ENCODE measurements around the gene MRPS12.
"Not testable (repeated sequence)": the region's sequence is repeated elsewhere in the genome, so short reads cannot be mapped to it uniquely, and the experiment has no call there.

Gene MRPS12

DNA sequence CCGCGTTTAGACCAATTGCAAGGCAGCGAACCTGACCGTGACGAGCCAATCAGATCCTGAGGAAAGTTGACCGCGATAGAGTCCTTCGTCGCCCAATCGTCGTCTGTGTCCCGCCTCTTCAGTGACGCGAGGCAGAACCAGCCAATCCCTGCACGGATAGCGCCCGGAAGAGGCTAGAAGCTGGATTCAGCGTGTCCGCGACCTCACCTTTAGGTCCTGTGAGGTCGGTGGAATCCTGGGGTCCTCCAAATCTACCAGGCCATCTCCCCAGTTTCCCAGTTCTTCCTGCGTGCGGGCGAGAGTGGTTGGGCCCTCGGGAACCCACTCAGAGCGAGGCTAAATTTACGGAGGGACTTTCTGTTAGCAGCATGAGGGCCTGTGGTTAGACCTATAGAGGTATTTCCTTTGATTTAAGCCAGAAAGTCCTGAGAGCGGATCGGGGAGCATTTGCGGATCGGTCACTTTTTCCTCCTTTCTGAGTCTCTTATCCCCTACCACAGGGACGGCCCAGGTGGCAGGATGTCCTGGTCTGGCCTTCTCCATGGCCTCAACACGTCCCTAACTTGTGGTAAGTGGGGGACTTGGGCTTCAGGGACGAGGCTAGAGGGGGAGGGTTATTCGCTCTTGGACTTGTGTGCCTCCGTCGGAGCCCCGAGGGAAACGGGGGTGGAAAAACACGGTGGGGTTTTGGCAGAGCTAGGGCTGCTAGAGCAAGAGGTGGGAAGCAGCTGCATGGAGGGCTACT, at the start of gene MRPS12:
Gene MRPS12, plus strand, starts transcription at position 169 of the 745 bp plus-strand sequence. Its CDS starts 351 bp downstream, at position 520.
- peak; percentile 96 for DNase-seq

DNA sequence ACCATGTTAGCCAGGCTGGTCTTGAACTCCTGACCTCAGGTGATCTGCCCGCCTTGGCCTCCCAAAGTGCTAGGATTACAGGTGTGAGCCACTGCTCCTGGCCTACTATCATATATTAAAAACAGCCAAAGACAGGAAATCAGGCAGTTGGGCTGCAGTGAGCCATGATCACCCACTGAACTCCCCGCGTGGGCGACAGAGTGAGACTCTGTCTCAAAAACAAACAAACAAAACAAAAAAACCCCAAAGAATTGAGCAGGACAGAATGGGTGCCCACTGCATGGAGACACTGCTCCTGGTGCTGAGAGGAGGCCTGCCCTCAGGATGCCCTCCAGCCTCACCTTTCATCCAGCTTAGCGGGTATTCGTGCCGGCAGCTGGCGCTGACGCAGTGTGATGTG, 47.5 kb upstream of the MRPS12 start:
- no peak for DNase-seq

DNA sequence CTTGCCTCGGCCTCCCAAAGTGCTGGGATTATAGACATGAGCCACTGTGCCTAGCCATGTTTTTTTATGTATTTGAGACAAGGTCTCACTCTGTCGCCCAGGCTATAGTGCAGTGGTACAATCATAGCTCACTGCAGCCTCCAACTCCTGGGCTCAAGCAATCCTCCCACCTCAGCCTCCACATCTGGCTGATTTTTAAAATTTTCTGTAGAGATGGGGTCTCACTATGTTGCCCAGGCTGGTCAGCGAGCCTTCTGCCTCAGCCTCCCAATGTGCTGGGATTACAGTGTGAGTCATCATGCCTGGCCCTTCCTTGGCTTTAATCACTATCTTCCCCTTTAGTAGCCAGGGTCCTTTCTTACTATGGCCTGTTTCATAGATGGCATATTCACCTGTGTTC, 46.1 kb upstream of the MRPS12 start:
- DNase-seq = not testable (repeated sequence)

DNA sequence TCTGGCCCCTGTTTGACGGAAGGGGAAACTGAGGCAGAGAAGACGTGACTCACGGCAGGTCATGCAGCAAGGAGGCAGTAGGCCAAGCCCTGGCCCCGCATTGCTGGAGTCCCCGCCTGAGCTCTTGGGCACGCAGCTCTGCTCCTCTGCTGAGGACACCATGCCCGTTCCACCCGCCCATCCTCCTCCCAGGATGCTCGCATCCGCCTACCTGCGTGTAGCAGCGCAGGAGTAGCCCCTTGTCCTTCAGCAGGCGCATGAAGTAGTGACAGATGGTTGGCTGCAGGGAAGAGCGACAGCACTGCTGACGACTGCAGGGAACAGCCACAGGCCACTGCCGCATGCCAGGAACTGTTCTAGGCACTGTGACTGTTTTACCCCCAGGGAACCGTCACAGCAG, 41.9 kb upstream of the MRPS12 start:
- DNase-seq = no peak

DNA sequence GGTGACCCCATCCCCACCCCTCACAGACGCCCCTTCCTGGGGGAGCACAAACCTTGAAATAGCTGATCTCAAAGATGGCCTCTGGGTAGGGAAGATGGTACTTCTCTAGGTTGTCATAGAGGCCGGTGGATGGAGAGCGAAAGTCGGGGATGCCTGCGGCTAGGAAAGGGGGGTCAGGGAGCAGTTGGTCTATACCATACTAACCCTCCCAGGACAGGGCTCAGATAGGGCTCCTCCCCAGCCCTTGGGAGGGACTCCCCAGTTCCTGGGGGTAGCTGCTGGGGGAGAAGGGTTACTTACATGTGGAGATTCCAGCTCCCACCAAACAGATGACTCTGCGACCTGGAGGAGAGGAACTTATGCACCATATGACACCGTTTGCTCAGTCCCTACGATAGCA, 40.9 kb upstream of the MRPS12 start:
- no peak for DNase-seq

DNA sequence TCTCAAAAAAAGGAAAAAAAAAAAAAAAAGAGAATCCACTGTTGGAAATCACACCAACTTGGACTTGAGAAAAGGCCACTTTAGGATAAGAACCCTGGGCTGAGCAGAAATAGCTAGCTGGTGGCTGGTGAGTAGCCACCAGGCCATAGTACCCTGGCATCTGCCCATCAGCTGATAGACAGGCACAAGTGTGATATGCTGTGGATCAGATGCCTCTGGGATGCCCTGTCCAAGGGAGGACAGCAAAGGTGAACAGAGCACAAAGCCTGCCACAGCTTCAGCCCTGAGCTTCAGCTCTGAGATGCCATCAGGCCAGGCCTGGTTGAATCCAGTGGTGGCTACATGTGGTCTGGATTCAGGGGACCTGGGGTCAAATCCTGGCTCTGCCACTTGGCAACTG, 40.1 kb upstream of the MRPS12 start:
- DNase-seq = no peak

DNA sequence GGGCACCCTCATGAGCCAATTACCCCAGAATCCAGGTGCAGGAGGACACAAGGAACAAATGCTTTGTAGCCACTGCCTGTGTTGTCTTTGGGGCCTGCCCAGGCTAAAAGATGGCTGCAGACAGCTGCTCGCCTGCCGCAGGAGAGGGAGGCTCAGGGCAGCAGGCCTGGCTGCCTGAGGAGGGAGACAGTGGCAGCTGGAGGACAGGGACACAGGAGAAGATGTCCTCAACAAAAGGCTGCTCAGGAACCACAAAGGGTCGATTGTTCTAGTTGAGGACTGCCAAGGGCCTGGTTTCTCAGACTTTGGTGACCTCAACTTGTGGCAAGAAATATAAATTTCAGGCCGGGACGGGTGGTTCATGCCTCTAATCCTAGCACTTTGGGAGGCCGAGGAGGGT, 39.0 kb upstream of the MRPS12 start:
- DNase-seq = no peak

DNA sequence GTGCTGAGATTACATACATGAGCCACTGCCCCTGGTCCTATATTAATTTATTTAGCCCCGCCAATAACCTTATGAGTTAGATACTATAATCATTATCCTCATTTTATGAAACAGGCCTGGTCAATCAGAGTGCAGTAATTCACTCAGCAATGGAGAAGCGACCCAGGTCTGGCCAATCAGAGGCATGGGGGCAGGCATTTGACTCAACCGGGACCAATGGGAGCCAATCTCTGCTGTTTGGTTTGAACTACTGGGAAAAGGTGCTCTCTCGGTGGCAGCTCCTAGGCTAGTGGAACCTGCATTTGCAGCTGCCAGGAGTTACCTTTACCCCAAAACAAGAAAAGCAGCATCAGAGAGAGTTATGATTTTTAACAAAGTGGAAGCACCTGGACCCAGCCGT, 37.9 kb upstream of the MRPS12 start:
- DNase-seq = no peak

DNA sequence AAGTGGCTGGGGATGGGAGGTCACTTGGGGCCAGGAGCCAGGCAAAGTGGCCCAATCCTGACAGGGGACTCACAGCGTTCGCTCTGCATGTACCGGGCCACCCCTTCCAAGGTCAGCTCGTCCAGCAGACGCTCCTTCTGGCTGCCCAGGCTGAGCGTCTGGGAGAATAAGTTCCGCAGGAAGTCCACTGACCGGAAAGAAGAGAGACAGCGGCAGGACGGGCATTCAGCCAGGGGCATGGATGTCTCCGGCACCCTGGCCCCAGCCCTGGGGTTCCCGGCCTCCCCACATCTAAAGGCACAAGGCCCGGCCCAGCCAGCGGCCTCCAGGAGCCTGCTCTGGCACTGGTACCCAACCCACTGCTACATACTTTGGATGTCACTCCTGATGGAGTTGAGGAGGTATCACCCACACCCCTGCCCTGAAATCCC, 37.4 kb upstream of the MRPS12 start:
- DNase-seq = no peak

DNA sequence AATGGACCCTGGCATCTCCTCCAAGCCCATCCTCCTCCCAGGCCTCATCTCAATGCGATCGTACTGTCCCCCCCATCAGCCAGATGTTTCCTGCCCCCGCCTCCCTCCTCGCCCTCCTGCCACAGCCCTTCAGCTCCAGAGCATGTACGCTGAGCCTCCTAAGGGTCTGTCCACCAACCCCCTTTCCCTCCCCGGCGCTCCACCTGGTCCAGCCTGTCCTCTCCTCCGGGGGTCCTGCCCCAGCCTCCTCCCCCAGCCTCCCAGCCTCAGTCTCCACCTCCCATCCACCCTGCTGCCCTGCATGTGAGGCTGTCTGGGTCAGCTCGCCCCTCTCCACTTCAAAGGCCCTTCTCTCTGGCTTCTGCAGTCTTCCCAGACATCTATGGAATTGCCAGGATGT, 35.8 kb upstream of the MRPS12 start:
- no peak for DNase-seq

DNA sequence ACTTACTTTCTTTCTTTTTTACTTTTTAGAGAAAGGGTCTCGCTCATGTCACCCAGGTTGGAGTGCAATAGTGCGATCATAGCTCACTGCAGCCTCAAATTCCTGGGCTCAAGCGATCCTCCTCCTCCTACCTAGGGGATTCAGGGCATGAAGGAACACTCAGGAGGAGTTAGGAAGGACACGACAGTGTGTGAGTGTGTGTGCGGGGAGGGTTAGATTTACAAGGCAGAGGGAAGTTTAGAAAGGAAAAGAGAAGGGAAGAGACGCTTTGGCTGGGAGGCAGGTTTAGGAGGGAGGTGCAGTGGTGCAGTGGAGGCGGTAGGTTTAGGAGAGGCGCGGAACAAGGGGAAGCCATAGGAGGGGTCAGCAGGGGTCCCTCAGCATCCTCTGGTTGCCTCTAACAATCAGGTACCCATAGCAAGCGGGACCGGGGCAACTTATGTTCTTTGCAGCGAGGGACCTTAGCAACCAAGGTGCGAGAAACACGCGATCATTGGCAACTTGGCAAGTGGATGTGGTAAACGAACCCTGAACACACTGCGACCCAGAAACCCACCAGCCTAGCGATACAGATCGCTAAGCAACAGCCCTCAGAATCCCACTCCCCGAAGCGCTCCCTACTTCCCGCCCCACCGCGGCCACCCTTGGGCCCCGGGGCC, 31.8 kb upstream of the MRPS12 start:
- no peak for DNase-seq

DNA sequence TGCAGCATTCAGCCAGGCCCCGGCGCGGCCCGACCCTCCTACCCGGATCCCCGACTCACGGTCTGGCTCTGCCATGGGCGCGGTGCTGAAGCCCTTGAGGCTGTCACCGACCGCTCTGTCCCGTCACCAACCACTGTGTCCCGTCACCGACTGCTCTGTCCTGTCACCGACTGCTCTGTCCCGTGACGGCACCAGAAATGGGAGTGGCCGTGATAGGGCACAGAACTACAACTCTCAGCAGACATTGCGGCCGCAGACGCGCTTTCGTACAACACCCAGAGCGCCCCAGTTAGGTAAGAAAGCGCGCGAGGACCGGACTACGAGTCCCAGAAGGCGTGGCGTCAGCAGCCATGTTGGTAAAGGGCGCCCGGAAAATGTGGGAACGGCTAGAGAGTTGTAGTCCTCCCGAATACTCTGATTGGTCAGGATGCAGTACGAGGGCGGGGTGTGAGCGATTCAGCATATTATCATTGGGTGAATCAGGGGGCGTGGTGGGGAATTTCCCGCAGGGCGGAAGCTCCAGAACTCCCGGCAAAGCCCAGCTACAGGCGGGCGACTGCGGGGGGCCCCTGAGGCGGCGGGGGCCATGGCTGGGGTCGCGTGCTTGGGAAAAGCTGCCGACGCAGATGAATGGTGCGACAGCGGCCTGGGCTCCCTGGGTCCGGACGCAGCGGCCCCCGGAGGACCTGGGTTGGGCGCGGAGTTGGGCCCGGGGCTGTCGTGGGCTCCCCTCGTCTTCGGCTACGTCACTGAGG, 31.1 kb upstream of the MRPS12 start, which contains the start of the genes NFKBIB and SIRT2:
Gene NFKBIB, plus strand, starts transcription at position 523 of the 755 bp plus-strand sequence. Its CDS starts 64 bp downstream, at position 587.
Gene SIRT2, minus strand, starts transcription at position 172 of the 755 bp plus-strand sequence. Its CDS starts 97 bp downstream, at position 75.
- no peak for DNase-seq

DNA sequence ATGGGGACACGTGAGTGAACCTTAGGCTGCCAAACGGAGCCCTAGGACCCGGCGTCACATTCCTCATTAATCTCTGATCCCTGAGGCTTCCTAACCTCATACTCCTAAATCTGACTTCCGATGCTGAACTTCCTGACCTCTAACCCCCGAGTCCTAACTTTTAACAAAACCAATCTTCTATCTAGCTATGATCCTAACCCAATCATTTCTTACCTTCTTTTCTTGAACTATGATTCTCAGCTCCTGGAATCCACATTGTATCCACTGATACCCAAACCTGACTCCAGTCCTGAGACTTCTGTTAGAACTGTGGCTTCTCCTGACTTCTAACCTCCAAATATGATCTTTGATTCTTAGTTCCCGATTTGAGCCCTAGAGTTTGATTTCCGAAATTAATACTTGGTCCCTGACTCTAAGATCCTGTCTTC, 30.5 kb upstream of the MRPS12 start:
- no peak for DNase-seq

DNA sequence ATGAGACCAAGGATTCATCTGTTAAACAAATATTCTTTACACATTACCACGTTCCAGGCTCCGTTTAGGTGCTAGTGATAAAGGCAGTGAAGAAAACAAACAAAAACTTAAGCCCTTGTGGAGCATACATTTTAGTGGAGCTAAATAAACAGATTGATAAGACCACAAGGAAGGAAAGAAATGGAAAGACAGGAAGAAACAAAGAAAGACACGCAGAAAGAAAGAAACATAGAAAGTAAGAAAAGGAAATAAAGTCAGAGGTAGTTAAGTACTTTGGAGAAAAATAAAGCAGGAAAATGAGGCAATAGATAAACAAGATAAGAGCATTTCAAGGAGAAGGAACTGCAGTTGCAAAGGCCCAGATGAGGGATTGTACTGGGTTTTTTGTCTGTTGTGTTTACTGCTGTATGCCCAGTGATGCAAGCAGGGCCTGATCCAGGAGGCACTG, 30.0 kb upstream of the MRPS12 start:
- no peak for DNase-seq

DNA sequence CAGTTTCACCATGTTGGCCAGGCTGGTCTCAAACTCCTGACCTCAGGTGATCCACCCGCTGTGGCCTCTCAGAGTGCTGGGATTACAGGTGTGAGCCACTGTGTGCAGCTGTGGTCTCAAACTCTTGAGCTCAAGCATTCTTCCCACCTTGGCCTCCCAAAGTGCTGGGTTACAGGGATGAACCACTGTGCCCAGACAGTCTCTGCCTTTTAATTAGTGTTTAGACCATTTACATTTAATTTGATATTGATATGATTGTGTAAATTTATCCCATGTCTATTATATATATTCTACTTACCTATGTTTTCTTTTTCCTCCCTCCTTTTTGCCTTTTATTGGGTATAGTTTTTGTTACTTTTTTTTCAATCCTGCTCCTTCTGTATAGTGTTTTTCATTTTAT, 29.1 kb upstream of the MRPS12 start:
- no peak for DNase-seq

DNA sequence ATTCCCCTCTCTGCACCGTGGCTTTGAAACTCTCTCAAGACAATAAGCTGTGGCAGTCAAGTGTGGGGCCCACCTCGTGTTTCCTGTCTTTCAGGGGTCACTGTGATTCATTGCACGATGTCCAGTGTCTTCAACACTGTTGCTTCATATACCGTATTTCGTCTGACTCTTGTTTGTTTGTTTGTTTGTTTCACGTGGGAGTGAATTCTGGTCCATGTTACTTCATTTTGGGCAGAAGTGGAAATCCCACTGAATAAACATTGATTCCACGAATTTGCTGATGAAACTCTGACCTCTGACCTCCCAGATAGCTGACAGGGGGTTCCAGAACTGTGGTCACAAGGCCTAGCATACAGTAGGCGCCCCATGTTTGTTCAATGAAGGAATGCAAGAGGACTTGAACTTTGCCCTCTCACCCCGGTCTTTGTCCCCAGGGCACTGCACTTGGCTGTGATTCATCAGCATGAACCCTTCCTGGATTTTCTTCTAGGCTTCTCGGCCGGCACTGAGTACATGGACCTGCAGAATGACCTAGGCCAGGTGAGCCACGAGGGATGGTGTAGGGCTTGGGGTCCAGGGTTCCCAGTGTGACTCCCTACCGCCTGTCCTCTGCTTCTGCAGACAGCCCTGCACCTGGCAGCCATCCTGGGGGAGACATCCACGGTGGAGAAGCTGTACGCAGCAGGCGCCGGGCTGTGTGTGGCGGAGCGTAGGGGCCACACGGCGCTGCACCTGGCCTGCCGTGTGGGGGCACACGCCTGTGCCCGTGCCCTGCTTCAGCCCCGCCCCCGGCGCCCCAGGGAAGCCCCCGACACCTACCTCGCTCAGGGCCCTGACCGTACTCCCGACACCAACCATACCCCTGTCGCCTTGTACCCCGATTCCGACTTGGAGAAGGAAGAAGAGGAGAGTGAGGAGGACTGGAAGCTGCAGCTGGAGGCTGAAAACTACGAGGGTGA, 25.9 kb upstream of the MRPS12 start:
- no peak for DNase-seq

DNA sequence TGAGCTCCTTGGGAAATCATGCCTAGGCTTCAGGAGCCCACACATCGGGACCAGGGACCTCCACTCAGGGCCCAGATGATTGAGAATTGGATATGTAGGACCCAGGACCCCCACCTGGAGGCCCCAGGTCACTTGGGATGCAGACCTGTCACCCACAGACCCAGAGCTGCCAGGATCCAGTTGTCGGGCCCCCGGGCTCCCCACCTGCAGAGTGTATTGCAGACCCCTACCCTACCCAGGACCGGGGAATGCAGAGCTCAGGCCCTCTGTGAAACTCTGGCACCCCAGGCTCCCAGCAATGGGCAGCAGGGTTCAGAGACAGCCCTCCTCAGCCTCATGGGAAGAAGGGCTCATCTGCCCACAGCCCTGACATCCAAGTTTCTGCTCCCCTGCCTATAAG, 25.1 kb upstream of the MRPS12 start:
- DNase-seq = no peak

DNA sequence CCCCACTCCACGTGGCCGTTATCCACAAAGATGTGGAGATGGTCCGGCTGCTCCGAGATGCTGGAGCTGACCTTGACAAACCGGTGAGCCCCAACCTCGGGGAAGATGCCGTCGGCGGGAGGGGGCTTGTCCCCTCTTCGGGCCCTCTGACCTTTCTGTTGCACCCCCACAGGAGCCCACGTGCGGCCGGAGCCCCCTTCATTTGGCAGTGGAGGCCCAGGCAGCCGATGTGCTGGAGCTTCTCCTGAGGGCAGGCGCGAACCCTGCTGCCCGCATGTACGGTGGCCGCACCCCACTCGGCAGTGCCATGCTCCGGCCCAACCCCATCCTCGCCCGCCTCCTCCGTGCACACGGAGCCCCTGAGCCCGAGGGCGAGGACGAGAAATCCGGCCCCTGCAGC, 23.5 kb upstream of the MRPS12 start:
- DNase-seq = no peak

DNA sequence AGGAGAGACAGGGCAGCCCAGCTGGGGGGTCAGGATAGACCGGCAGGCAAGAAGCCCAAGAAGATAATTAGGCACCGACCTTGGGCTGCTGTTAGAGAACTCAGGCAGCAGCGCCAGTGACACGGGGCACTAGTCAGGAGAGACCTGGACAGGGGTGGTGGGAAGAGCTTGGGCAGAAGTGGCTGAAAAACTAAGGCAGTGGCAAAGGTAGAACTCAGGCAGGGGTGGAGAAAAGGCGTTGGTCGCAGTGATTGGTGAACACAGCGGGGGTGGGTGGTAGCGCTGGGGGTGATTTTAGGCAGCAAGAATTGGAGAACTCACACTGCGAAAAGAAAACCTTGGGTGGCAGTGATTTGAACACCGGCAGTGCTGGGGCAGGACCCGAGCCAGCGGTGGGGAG, 23.1 kb upstream of the MRPS12 start:
- no peak for DNase-seq

DNA sequence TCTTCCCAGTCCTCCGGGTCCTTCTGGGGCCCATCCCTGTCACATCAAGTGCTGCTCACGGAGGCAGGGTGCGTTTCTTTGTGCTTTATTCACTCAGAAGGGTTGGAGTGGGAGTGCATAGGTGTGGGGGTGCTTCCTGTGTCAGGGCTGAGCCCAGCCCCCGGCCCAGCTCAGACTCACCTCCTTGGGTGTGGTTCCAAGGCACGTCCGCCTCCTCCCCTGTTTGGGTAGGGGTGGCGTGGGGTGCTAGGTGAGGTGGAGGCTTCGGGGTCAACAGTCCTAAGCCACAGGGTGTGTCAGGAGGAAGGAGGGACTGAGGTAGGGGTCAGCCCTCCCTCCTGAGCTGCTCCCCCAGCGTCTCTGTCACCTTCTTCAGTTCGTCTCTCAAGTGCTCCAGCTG, 21.8 kb upstream of the MRPS12 start:
- DNase-seq = no peak

DNA sequence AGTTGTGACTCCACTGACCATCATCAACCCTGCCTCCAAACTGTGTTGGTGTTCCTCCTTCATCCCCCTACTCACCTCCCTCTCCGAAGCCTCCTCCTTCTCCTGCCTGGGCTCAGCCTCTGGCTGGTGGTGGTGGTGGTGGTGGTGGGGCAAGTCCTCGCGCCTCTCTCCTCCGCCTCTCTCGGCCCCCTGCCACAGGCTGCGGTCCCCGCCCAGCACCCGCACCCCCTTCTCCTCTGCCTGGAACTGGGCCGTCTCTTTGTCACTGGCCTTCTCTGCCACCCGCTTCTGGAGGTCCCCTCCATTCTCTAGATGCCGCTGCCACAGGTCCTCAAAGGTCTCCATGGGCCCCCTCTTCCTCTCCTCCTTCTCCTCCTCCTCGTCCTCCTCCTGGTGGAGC, 20.3 kb upstream of the MRPS12 start:
- DNase-seq = no peak

DNA sequence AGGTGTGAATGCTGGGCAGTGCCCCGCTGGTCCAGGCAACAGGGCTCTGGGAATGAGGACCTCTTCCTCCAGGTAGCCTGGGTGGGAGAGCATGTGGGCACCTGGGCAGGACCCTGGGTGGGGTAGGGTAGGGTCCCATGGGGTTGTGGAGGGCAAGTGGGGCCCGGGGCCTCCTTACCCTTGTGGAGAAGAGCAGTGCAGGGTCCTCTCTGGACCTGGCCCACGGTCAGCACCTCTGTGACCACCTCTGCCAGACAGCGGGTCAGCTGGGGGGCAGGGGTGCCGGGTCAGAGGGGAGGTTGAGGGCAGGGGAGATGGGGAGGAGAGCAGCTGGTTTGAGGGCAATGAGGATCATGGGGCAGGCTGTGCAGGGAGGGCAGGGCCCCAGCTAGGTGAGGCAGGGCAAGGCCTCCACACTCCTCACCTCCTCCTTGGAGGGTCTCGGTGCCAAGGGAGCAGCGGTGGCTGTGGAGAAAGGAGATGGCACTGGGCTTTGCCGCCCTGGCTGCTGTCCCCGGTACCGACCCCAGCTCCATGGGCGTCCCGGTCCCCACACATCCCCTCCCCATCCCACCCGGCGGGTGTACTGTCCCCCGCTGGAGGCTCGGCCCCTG, 19.2 kb upstream of the MRPS12 start:
- DNase-seq = no peak
